ENCODE measurements around the gene SLC25A21. TPM values are rescaled to one million over a fixed set of nuclear protein-coding genes. Genes with fewer than 3 reads are reported as not detected.

SLC25A21 gene
- total RNA-seq, 2 experiments from 2014 or later, result not detected

DNA sequence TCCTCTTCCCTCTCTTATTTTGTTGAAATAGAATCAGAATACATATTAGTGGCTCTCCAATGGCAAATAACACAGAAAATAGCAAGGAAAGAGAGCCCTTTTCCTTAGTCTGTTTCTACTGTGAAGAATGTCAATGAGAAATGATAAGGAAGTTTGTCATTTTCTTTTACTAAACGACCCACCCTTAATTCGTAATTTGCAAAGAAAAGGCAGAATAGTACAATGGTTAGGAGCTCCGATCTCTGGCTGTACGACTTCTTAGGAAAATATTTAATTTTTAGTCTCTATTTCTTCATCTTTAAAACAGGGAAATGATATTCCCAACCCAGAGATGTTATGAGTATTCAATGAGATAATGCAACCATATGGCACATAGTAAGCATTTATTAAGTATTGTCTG lies 504.7 kb downstream of the SLC25A21 start:
- peaks cover 46% of the 10 kb centered on the region for H3K27me3 Mint-ChIP-seq
- ChIA-PET CTCF (interaction anchor here (1.3 kb wide), 1 partner anchor 112 kb away, joined by 3 read pairs; no protein-coding TSS in a partner anchor), POLR2A (no interaction called here)
- no peak overlapping the region for H3K27ac Mint-ChIP-seq
- no peak overlapping the region for H3K4me3 Mint-ChIP-seq
- DNase-seq, result no peak
- H3K36me3 Mint-ChIP-seq (ENCODE audit: low read depth), result peaks cover 5% of the 10 kb centered on the region
- no peaks in the 10 kb centered on the region for H3K9me3 Mint-ChIP-seq
- H3K4me1 Mint-ChIP-seq, result peaks cover 9% of the 10 kb centered on the region

DNA sequence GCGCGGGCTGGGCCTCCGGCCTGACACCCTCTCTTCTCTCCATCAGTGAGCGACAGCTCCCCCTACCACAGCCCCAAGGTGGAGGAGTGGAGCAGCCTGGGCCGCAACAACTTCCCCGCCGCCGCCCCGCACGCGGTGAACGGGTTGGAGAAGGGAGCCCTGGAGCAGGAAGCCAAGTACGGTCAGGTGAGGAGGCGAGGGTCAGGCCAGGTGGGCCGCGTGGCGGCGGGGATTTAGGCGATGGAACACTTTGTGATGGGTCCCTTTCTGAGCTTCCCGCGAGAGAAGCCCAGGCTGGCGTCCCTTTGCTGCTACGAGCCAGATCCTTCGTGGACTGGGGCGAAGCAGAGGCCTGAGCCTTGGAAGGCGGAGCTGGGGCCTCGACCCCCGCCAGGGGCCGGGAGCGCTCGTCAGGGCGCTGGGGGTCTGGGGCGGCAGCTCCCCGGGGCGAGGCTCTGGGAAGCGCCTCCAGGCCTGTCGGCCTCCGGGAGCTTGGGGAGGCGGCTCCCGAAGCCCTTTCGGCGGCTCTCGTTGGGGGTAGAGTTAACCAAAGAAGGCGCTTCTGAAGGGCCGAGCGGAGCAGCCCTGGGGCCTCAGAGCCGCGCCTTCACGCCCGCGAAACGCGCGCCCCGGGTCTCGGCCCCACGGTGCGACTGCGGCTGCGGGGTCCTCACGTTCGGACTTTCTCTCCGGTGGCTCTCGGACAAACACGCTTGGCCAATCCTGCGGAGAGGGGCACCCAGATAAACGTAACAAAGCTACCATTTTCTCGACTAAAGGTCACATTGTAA lies 505.8 kb downstream of the SLC25A21 start:
- ChIA-PET POLR2A (no interaction called here), CTCF (no interaction called here)
- Mint-ChIP-seq H3K9me3 (no peaks in the 10 kb centered on the region), H3K4me3 (no peak overlapping the region), H3K27ac (no peak overlapping the region), H3K4me1 (peaks cover 14% of the 10 kb centered on the region), H3K27me3 (peaks cover 57% of the 10 kb centered on the region), H3K36me3 (ENCODE audit: low read depth) (peaks cover 5% of the 10 kb centered on the region)
- DNase-seq, result no peak

DNA sequence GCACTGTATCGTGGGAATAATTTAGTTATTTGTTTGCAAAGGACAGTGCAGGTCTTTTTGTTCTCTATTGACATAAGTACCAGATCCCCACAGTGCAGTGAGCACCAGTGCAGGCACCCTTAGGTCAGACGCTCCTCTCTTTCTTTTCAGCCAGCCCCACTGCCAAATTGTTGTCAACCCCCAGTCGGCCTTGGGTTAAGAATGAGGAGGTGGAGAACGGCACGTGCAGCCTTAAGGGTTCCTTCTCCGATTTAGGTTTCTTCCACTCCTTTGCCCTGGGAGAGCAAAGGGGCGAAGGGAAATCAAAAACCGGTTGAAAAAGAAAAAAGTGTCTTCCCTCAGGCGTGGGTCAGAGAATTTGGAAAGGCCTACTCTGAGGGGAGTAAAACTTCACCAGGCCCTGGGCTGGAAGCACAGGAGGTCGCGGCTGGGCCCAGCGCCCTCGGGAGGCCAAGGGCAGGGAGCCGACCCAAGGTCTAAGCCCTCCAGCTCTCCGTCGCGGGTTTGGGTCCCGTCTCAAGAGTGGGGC lies 506.5 kb downstream of the SLC25A21 start:
- Mint-ChIP-seq H3K27me3 (peaks cover 64% of the 10 kb centered on the region), H3K9me3 (no peaks in the 10 kb centered on the region), H3K27ac (no peak overlapping the region), H3K36me3 (ENCODE audit: low read depth) (peaks cover 7% of the 10 kb centered on the region), H3K4me1 (peaks cover 17% of the 10 kb centered on the region), H3K4me3 (no peak overlapping the region)
- ChIA-PET POLR2A (no interaction called here), CTCF (no interaction called here)
- no peak for DNase-seq

DNA sequence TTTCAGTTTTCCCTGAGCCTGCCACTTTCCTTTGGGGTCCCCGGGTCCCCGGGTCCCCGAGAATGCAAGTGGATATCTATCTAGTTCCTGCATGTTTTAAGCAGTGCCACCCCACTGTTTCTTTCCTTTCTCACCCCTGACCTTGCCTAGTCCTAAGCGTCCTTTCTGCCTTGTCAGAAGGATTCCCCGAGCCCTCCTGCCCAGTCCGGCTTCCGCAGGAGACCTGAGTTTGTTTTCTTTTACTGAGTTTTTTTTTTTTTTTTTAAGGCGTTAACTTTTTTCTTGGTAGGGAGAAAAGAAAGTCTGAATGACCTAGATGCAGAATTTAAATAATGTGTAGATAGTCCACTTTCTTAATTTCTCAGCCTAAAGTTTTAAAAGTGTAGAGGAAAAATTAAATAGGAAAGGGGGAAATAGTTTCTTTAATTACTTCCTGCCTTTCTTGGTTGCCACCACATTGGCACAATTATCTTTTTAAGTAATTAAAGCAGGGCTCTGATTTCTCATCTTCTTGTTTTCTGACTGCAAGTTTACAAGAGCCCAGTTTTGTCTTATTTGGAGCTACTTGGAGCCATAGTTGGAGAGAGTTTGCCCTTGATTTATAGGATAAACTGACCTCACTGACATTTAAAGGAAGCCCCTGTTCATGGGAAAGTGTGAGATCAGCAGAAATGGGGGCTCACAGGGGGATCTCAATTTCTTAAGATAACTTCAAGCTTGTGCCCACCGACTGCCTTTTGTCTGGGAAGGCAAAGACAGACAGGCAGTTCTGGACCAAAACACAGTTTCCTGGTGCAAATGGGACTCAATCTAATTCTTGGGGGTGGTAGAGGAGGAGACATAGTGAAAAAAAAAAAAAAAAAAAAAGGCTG lies 507.8 kb downstream of the SLC25A21 start:
- peaks cover 9% of the 10 kb centered on the region for H3K36me3 Mint-ChIP-seq (ENCODE audit: low read depth)
- H3K4me3 Mint-ChIP-seq, result no peak overlapping the region
- H3K27ac Mint-ChIP-seq, result no peak overlapping the region
- ChIA-PET CTCF (interaction anchor here (0.7 kb wide), 1 partner anchor 14 kb away, joined by 7 read pairs; no protein-coding TSS in a partner anchor), POLR2A (no interaction called here)
- peaks cover 19% of the 10 kb centered on the region for H3K4me1 Mint-ChIP-seq
- DNase-seq, result no peak
- peaks cover 76% of the 10 kb centered on the region for H3K27me3 Mint-ChIP-seq
- H3K9me3 Mint-ChIP-seq, result no peaks in the 10 kb centered on the region

DNA sequence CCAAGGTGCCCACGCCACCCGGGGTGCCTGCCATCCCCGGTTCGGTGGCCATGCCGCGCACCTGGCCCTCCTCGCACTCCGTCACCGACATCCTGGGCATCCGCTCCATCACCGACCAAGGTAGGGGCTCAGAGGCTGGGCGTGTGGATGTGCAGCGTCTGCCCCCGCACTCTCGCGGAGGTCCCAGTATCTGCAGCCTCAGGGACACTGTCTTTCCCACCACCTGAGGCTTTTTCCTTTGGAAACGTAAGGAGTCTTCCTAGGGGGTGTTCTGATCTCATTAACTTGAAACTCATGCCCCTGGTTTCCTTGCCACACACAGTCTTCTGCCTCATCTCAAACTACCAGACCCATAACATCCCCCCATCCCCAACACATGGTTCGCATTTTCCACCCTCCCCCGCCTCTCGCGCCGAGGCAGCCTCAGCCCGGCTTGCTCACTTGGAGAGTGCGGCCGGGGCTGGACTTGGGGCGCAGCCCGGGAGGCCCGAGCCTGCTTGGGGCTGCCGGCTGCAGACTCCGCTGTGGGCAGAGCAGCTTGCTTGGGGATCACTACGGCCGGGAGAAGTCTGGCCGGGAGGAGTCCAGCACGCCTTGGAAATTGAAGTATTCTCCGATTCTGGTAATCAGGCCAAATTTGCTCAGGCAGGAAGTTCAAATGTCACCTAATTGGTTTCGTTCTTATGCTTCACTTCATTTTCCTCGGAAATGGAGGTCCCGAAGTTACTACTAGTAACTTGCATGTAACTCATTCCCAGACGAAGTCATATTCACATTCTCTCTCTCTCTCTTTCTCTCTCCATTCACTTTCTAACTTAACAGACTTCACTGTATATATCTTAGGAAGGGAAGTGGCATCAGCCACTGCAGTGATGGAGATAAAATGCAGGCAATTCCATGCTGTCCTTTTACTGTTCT lies 508.7 kb downstream of the SLC25A21 start:
- H3K4me1 Mint-ChIP-seq, result peaks cover 21% of the 10 kb centered on the region
- peak overlapping the region; percentile 17 for H3K4me3 Mint-ChIP-seq
- no peak for DNase-seq
- peak overlapping the region; percentile 44 for H3K27ac Mint-ChIP-seq
- no peaks in the 10 kb centered on the region for H3K9me3 Mint-ChIP-seq
- POLR2A ChIA-PET, result no interaction called here
- H3K27me3 Mint-ChIP-seq, result peaks cover 84% of the 10 kb centered on the region
- CTCF ChIA-PET, result no interaction called here
- H3K36me3 Mint-ChIP-seq (ENCODE audit: low read depth), result peaks cover 14% of the 10 kb centered on the region

DNA sequence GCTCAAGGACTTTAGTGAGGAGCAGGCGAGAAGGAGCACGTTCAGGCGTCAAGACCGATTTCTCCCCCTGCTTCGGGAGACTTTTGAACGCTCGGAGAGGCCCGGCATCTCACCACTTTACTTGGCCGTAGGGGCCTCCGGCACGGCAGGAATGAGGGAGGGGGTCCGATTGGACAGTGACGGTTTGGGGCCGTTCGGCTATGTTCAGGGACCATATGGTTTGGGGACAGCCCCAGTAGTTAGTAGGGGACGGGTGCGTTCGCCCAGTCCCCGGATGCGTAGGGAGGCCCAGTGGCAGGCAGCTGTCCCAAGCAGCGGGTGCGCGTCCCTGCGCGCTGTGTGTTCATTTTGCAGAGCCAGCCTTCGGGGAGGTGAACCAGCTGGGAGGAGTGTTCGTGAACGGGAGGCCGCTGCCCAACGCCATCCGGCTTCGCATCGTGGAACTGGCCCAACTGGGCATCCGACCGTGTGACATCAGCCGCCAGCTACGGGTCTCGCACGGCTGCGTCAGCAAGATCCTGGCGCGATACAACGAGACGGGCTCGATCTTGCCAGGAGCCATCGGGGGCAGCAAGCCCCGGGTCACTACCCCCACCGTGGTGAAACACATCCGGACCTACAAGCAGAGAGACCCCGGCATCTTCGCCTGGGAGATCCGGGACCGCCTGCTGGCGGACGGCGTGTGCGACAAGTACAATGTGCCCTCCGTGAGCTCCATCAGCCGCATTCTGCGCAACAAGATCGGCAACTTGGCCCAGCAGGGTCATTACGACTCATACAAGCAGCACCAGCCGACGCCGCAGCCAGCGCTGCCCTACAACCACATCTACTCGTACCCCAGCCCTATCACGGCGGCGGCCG lies 509.6 kb downstream of the SLC25A21 start:
- ChIA-PET POLR2A (no interaction called here), CTCF (no interaction called here)
- no peaks in the 10 kb centered on the region for H3K9me3 Mint-ChIP-seq
- H3K4me3 Mint-ChIP-seq, result no peak overlapping the region
- no peak for DNase-seq
- peaks cover 21% of the 10 kb centered on the region for H3K4me1 Mint-ChIP-seq
- H3K36me3 Mint-ChIP-seq (ENCODE audit: low read depth), result peaks cover 14% of the 10 kb centered on the region
- H3K27ac Mint-ChIP-seq, result peak overlapping the region; percentile 29
- H3K27me3 Mint-ChIP-seq, result peaks cover 88% of the 10 kb centered on the region

DNA sequence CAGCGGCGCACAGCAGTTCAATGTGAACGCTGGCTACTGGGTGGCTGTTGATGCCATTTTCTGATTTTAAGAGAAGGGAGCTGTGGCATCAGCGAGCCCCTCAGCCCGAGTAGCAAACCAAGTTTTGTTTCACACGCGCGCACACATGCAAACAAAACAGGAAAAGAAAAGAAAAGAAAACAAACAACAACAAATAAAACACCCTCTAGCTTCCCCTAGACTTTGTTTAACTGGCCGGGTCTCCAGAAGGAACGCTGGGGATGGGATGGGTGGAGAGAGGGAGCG lies 510.2 kb downstream of the SLC25A21 start:
- CTCF ChIA-PET, result no interaction called here
- H3K36me3 Mint-ChIP-seq (ENCODE audit: low read depth), result peaks cover 14% of the 10 kb centered on the region
- H3K4me3 Mint-ChIP-seq, result peak overlapping the region; percentile 24
- no peak for DNase-seq
- H3K9me3 Mint-ChIP-seq, result no peaks in the 10 kb centered on the region
- POLR2A ChIA-PET, result no interaction called here
- peaks cover 90% of the 10 kb centered on the region for H3K27me3 Mint-ChIP-seq
- H3K4me1 Mint-ChIP-seq, result peaks cover 21% of the 10 kb centered on the region
- H3K27ac Mint-ChIP-seq, result peak overlapping the region; percentile 29

DNA sequence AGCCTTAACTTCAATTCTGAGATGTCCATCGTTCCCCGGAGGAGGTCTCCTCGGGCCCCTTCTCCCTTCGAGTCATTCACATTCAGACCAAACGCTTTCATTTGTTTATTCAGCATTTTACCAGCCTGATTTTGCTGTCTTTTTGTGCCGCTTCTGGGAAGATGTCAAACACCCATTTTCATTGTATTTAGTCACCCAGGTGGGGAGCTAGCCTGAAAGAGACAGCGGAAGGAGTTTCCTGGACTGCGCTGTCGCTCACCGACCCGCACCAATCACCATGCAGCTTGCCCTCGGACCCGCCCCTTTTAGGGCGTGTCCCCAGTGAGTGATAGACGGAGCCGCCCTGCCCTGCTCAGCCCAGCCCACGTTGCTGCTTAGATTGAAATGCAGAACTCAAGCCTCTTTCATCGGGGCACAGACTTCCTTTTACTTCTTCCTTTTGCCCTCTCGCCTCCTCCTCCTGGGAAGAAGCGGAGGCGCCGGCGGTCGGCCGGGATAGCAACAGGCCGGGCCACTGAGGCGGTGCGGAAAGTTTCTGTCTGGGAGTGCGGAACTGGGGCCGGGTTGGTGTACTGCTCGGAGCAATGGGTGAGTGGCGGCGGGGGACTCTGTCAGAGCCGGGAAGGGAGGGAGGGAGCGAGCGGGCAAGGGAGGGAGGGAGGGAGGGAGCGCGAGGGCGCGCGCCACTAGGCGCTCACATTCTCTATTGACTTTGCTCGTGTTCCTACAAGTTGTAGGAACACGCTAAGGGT lies 510.7 kb downstream of the SLC25A21 start, which contains the start of gene PAX9:
TSS of gene PAX9 (plus strand) at position 355 of the 752 bp plus-strand sequence. CDS start at position 585, 230 bp downstream.
- no peaks in the 10 kb centered on the region for H3K9me3 Mint-ChIP-seq
- H3K4me1 Mint-ChIP-seq, result peaks cover 25% of the 10 kb centered on the region
- H3K27me3 Mint-ChIP-seq, result peaks cover 91% of the 10 kb centered on the region
- peak within 1 kb of the TSS; percentile 62 for H3K27ac Mint-ChIP-seq
- DNase-seq, result peak; percentile 27
- CTCF ChIA-PET, result no interaction called here
- H3K36me3 Mint-ChIP-seq (ENCODE audit: low read depth), result peaks cover 18% of the 10 kb centered on the region
- peak within 1 kb of the TSS; percentile 24 for H3K4me3 Mint-ChIP-seq
- POLR2A ChIA-PET, result no interaction called here

DNA sequence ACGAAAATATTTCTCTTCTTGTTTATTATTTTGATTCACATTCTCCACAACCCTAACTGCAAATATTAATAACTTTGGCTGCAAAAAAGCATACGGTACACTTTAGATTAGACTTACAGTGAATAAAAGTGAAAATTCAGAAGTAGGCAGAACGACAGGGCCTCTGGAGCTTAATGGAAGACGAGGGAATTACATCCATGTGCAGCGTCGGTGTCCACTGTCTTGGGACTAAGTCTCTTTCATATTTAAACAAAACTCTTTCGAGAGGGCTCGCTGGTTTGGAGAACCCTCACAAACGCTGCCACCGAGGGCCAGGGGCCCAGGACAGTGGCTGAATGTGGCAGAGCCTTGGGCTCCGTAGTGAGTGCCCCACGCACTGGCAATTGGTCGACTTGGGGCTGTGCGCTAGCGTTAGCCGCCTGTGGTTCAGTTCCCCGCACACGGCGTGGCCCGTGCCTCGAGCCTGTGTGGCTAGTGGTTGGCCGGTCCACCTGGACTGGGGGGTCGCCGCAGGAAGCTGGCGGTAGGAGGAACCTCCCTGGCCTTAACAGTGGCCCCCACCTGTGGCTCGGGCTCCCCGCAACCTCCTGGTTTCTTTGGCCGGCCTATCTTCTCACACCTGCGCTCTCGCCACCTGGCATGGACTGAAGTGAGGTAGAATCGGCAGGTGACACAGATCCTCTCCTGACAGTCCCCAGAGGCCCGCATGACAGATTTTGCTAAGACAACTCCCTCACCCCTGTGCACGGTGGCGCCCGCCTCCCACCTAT lies 511.5 kb downstream of the SLC25A21 start:
- peaks cover 19% of the 10 kb centered on the region for H3K36me3 Mint-ChIP-seq (ENCODE audit: low read depth)
- H3K4me1 Mint-ChIP-seq, result peaks cover 25% of the 10 kb centered on the region
- ChIA-PET POLR2A (no interaction called here), CTCF (no interaction called here)
- H3K27me3 Mint-ChIP-seq, result peaks cover 96% of the 10 kb centered on the region
- H3K9me3 Mint-ChIP-seq, result no peaks in the 10 kb centered on the region
- DNase-seq, result no peak
- H3K4me3 Mint-ChIP-seq, result no peak overlapping the region
- peak overlapping the region; percentile 62 for H3K27ac Mint-ChIP-seq

DNA sequence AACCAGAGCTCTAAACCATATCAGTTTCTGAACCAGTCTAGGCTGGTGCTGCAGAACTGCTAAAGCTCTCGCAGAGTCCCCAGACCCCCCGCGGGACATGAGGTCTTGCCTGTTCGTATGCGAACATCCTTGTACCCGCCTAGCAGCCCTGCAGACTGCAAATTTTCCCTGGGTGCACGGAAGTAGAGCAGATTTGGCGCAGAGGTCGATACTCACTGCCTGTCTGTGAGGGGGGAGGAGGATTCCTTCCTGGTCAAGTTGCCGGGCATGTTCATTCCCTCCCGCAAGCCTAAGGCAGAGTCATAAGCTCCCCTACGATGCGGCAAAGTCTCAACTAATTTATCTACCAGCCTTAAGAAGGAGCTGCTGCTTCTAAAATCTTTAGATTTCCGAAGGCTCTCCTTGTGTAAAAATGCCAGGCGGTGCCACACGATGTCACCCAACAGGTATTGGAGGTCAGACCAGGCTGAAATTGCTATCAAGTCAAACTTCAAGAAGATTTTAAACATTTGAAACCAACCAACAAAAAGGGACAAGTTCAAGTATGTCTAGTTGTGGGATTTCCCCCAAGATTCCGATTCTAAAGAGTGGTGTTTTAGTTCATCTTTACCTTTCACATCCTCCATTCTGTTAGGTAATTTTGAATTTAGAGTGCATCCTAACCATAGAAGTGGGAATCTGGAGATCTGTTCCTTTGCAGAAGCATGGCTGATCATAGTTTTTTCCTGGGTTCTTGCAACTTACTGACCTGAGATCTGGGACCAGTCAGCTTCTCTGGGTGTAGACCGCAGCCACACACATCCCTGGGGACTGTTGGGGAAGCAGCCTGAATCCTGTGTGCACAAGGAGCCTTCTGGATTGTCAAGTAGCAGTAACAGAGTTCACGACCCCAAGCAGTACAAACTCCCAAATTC lies 512.3 kb downstream of the SLC25A21 start:
- peaks cover 96% of the 10 kb centered on the region for H3K27me3 Mint-ChIP-seq
- H3K4me3 Mint-ChIP-seq, result no peak overlapping the region
- no peak overlapping the region for H3K27ac Mint-ChIP-seq
- no peaks in the 10 kb centered on the region for H3K9me3 Mint-ChIP-seq
- H3K36me3 Mint-ChIP-seq (ENCODE audit: low read depth), result peaks cover 19% of the 10 kb centered on the region
- DNase-seq, result no peak
- peaks cover 29% of the 10 kb centered on the region for H3K4me1 Mint-ChIP-seq
- ChIA-PET POLR2A (no interaction called here), CTCF (no interaction called here)

Measured in activated CD4-positive, alpha-beta memory T cell treated with anti-CD3 and anti-CD28 coated beads, Interleukin-2, amount 10 ng/mL, durations not matched to agents 7 days and 5 days (primary cell).